Left ventricle myocardium superior (tissue), 1 donor: ENCODE measurements around the gene C10orf67. TPM values are rescaled to one million over a fixed set of nuclear protein-coding genes. Genes with fewer than 3 reads are reported as not detected.
A peak's percentile ranks its signal among the peaks of the same experiment; 100 is the strongest.
"Not testable (repeated sequence)": the region's sequence is repeated elsewhere in the genome, so short reads cannot be mapped to it uniquely, and the experiment has no call there.

Source experiments
- ATAC-seq: fragments of 200-7000 bp; cut with Tn5 transposase; one replicate; pipeline ENCODE4 v1.9.1; 2020; ENCODE audit warnings: mild to moderate bottlenecking, moderate library complexity
- DNase-seq: peaks from one replicate; pipeline ENCODE4 v3.0.0-alpha.2; 2020
- intact Hi-C: fragments of 100-400 bp; cut with micrococcal nuclease; formaldehyde crosslinking; loops from one replicate; pipeline ENCODE4 v1.11.0; 2022
- long read RNA-seq: library from polyadenylated mRNA; unstranded; transcript quantifications from one replicate; pipeline ENCODE4 v2.0.0, GENCODE V29; 2021
- total RNA-seq: library from RNA; stranded (reverse); fragmentation: NEBNext Ultra II Directional; extraction: Animal tissue kit (Norgen Biotek cat#: 25700); gene quantifications from one replicate; pipeline ENCODE4 v1.2.1, GENCODE V29; 2021
- donor health status: DM: no; HTN: yes; CAD: no; lungs with severe emphysema.

Gene C10orf67
- total RNA-seq: 0.62 TPM
- long read RNA-seq, partial matches to known transcripts: 0 of 2 reads
- long read RNA-seq, other reads (novel, unspliced or antisense): 2 of 2 reads

DNA sequence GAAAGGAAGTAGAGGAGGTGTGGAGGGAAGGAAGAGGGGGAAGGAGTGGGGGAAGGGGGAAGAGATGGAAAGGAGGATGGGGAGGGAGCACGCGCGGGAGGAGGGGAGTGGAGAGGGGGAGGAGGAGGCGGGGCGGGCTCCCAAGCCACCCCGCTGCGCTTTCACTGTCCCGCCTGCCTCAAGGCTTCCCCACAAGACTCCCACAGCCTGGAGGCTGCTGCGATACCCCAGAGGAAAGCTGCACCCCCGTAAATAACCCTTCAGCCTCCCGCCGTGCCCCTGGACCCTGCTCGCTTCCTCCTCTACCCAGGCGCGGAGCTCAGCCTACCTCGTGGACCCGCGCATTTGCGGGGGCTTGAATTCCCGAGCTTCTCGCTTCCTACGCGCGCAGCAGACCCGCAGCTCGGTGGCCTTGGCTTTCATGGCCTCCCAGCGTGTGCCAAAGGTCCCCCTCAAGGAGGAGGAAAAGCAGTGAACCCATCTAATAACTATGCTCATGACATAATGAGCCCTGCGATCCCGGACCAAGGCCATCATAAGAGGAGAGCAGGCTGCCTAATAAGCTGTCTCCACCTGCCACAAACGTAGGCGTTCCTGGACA lies at the start of gene C10orf67:
Gene C10orf67 (minus strand): TSS at position 557 of the 601 bp plus-strand sequence. CDS start 23 bp downstream, at position 534.
- intact Hi-C loops: loop anchor here (10.0 kb wide), 1 partner anchor 100 kb away; no protein-coding TSS in a partner anchor
- peak; percentile 71 for DNase-seq
- peak; percentile 78 for ATAC-seq

GRCh38 chr10:23391821-23392220 lies 47.2 kb upstream of the C10orf67 start:
- DNase-seq (no peak), ATAC-seq (no peak)
- intact Hi-C loops: no loop called here

- ATAC-seq (no peak), DNase-seq (no peak)
- intact Hi-C loops: no loop called here
Measured at GRCh38 chr10:23390809-23391208, 46.2 kb upstream of the C10orf67 start.

GRCh38 chr10:23390408-23390807 lies 45.8 kb upstream of the C10orf67 start:
- intact Hi-C loops, DNase-seq, ATAC-seq: not testable (repeated sequence)

- ATAC-seq, intact Hi-C loops, DNase-seq: not testable (repeated sequence)
Measured at GRCh38 chr10:23387516-23387915, 42.9 kb upstream of the C10orf67 start.

GRCh38 chr10:23386052-23386451 lies 41.5 kb upstream of the C10orf67 start:
- ATAC-seq: no peak
- no peak for DNase-seq
- intact Hi-C loops: no loop called here

- DNase-seq: no peak
- ATAC-seq: no peak
- intact Hi-C loops: no loop called here
Measured at GRCh38 chr10:23384364-23384763, 39.8 kb upstream of the C10orf67 start.

DNA sequence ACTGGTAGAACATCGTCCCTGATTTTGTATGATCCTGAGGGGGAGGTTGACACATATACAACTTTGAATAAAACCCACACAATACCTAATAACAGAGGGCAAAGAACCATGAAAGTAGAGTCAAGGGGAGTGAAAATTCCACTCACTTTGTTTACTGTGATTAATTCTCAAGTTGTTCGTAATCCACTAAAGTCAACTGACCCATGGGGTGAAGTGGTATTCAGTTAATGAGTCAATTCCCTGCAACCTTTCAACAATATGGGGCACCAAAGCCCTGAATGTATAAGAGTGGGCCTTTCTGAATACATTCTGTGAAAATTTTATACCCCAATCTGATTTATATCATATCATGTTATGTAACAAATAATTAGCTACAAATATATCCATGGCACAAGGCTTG lies 39.0 kb upstream of the C10orf67 start:
- DNase-seq (no peak), ATAC-seq (no peak)
- intact Hi-C loops: no loop called here

- intact Hi-C loops: no loop called here
- ATAC-seq (no peak), DNase-seq (no peak)
Measured at GRCh38 chr10:23381298-23382040, 36.9 kb upstream of the C10orf67 start.

GRCh38 chr10:23379686-23380085 lies 35.1 kb upstream of the C10orf67 start:
- ATAC-seq: no peak
- intact Hi-C loops: no loop called here
- DNase-seq: no peak

DNA sequence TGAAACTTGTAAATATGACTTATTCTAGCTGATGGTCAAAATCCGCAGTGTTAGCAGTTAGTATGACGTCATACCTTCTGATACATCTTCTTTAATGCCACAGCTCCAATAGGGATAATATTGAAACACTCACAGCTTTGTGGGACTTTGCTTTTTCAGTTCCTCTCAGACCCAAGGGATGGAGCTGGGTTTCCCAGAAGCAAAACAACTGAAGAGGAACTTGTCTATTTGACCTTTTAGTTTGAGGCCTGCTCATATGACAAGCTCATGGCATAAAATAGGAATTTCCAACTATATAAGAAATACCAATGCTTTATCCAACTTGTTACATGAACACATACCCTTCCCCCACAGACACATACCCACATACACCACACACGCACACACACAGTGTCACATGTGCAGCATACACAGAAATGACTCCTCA lies 31.6 kb upstream of the C10orf67 start:
- DNase-seq: no peak
- intact Hi-C loops: no loop called here
- ATAC-seq: peak; percentile 46

DNA sequence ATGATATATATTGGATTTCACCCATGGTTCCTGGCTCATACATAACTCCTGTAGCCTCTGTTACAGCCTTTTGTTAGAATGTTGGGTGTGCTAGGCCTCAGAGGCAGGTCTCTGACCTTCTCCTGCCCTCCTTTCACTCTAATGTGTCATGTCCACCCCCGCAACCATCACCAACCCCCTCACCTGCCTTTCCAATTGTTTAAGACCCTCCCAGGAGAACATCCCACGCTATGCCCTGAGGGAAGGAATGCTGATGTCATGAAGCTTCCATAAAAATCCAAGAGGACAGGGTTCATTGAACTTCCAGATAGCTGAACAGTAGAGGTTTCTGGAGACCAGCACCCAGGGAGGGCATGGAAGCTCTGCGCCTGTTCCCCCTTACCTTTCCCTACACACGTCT lies 30.8 kb upstream of the C10orf67 start:
- DNase-seq (no peak), ATAC-seq (no peak)
- intact Hi-C loops: no loop called here

GRCh38 chr10:23373156-23373555 lies 28.6 kb upstream of the C10orf67 start:
- DNase-seq (no peak), ATAC-seq (no peak)
- intact Hi-C loops: no loop called here

DNA sequence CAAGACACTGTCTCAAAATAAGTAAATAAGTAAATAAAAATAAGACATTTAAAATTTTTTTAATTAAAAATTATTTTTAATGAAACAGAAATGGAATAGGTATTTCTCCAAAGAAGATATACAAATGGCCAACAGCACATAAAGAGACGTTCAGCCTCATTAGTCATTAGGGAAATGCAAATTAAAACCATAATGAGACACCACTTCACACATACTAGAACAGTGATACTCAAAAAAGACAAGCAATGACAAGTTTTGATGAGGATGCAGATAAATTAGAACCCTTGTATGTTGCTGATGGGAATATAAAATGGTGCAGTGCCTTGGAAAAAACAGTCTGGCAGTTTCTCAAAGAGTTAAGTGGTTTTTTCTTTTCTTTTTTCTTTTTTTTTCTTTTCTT lies 26.5 kb upstream of the C10orf67 start:
- intact Hi-C loops: no loop called here
- ATAC-seq (no peak), DNase-seq (no peak)

DNA sequence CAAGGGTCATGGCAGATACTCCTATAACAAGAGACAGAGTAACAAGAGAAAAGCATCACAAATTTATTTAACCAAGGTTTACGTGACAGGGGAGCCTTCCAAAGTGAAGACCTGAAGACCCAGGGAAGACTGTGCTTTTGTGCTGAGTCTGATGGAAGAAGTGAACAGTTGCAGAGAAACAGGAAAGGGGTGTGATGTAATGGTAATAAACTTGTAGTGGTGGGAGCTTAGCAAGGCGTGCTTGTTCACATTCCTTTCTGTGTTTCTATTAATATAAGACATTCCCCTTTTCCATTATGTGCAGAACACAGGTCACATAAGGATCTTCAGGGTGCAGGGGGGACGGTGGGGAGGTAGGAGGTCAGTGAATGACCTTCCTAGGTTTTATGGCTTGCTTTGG lies 25.5 kb upstream of the C10orf67 start:
- ATAC-seq: peak; percentile 91
- intact Hi-C loops: no loop called here

GRCh38 chr10:23368816-23369640 lies 24.4 kb upstream of the C10orf67 start:
- ATAC-seq (peak; percentile 51), DNase-seq (no peak)
- intact Hi-C loops: no loop called here

More for the DNA sequence above, 25.5 kb upstream of the C10orf67 start:
- DNase-seq: no peak

GRCh38 chr10:23367896-23368595 lies 23.4 kb upstream of the C10orf67 start:
- ATAC-seq (no peak), DNase-seq (no peak)
- intact Hi-C loops: no loop called here

- intact Hi-C loops, ATAC-seq, DNase-seq: not testable (repeated sequence)
Measured at GRCh38 chr10:23365417-23366030, 20.9 kb upstream of the C10orf67 start.

- intact Hi-C loops: no loop called here
- DNase-seq: no peak
- ATAC-seq: no peak
Measured at GRCh38 chr10:23364378-23364777, 19.8 kb upstream of the C10orf67 start.
